Stimulated activated CD4-positive, alpha-beta T cell treated with anti-CD3 and anti-CD28 coated beads, TNF-alpha, amount 100 ng/mL, for 1 hour (primary cell): ENCODE results near the gene ACTN2.

ENCODE experiments used
- DNase-seq, 3 donors: peaks; one replicate each; pipeline ENCODE4 v3.0.0-alpha.2; 2020; ENCODE audit warnings: low read depth in 3 of 3, low spot score in 1 of 3

Gene ACTN2

GRCh38 chr1:236812334-236813030 is 126.2 kb downstream of the ACTN2 start:
- DNase-seq = no peak
